Testis (tissue), 2 donors: Measurements from ENCODE around the gene GNAI1.

Experiments used
- CTCF ChIP-seq, 3 experiments: fragments of 450-650 bp in 2 of 3; fragments of 200-600 bp in 1 of 3; sonication (generic) in 1 of 3; IDR thresholded peaks; one replicate each; pipeline ENCODE4 v1.5.1; 2016 to 2019; ENCODE audit warnings: antibody characterized with exemption in 3 of 3, mild to moderate bottlenecking in 2 of 3, moderate library complexity in 1 of 3
- POLR2A ChIP-seq: fragments of 450-650 bp; IDR thresholded peaks from one replicate; pipeline ENCODE4 v1.6.1; 2017; ENCODE audit warnings: antibody characterized with exemption, mild to moderate bottlenecking, moderate library complexity

DNA sequence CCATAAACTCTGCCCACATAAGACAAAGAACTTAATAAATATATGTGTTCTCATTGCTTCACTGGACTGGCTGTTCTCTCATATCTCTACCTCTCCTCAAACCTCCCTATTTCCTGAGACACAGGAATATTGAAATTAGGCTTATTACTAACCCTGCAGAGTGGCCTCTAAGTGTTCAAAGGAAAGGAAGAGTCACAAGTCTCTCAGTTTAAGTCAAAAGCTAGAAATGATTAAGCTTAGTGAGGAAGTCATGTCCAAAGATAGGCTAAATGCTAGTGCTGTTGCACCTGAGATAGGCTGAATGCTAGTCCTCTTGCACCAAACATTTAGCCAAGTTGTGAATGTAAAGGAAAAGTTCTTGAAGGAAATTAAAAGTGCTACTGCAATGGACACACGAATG, 41.1 kb downstream of the GNAI1 start:
- TF ChIP-seq CTCF (IDR thresholded peaks at IDR 0.05) (no peak), POLR2A (no peak)
